Measurements from ENCODE around the gene PRSS36. TPM values are rescaled to one million over a fixed set of nuclear protein-coding genes. Genes with fewer than 3 reads are reported as not detected.

The PRSS36 gene
- total and polyA plus RNA-seq, 9 of the 15 experiments (the other 6 are each of a cell fraction or from before 2014, with no cell fraction given) = 0.09 to 1.2 (median 0.54) TPM; not detected in 2

- TF ChIP-seq GTF2E2 (tag; IDR thresholded peaks at IDR 0.05) = no peak
- no peak for TF ChIP-seq STAT5B (CRISPR knock-in tag; IDR thresholded peaks at IDR 0.05)
- TF ChIP-seq, protein P1, sequence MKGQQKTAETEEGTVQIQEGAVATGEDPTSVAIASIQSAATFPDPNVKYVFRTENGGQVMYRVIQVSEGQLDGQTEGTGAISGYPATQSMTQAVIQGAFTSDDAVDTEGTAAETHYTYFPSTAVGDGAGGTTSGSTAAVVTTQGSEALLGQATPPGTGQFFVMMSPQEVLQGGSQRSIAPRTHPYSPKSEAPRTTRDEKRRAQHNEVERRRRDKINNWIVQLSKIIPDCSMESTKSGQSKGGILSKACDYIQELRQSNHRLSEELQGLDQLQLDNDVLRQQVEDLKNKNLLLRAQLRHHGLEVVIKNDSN (CRISPR knock-in tag; IDR thresholded peaks at IDR 0.05) = no peak
- TF ChIP-seq NUFIP1 (IDR thresholded peaks at IDR 0.05; ENCODE audit: partially characterized antibody) = no peak
- no peak for TF ChIP-seq BRD9 (IDR thresholded peaks at IDR 0.05; ENCODE audit: low read depth, partially characterized antibody)
- no peak for TF ChIP-seq NONO (IDR thresholded peaks at IDR 0.05; ENCODE audit: low read depth in 2 of 2, low read length in 1 of 2)
These were observed 22.7 kb downstream of the PRSS36 start (continued) for GRCh38 chr16:31127182-31127581.

DNA sequence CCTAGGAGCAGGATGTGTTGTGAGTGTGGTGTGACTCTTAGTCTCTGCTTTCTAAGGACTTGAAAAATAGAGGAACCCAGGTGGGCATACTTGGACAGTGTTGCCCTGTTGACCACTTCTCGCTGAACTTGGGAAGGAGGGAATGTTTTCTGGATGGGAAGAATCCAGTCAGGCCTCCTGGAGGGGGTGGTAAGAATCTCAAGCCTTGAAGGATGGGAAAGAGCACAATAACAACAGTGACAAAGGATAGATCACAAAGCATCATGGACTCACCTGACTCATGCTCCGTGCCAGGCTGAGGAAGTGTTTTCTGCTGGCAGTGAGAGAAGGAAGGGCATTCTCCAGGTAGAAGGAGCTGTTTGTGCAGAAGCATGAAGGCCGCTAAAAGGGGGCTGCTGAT is 24.0 kb downstream of the PRSS36 start:
- in situ Hi-C loops (cut with MboI) = no loop called here
- ATAC-seq = no peak
- Histone ChIP-seq H3K4me1 (replicated peaks in 1 of 2; ENCODE audit: control insufficient read depth in 2 of 2, insufficient read depth in 2 of 2, low read length in 2 of 2) (peaks cover 22 to 38% of the 10 kb centered on the region in 2 experiments), H3K27ac (ENCODE audit: extremely low read depth, low read depth, low read length) (no peak overlapping the region), H3K79me2 (ENCODE audit: control insufficient read depth, insufficient read depth, low read length) (no peaks in the 10 kb centered on the region), H3K36me3 (ENCODE audit: control insufficient read depth, insufficient read depth, low read length) (peaks cover 71% of the 10 kb centered on the region), H3K27me3 (ENCODE audit: control insufficient read depth in 2 of 2, insufficient read depth in 2 of 2, low read length in 2 of 2) (no peaks in the 10 kb centered on the region), H3K4me2 (ENCODE audit: insufficient read depth, low read length) (no peak overlapping the region), H3K4me3 (no peak overlapping the region), H3K9ac (ENCODE audit: insufficient read depth in 1 of 2, low read depth in 2 of 2, low read length in 2 of 2) (no peak overlapping the region; a peak in 1 of 4 replicates), H4K20me1 (replicated peaks; ENCODE audit: control insufficient read depth, insufficient read depth, low read length) (no peaks in the 10 kb centered on the region), H2AFZ (ENCODE audit: low read depth, low read length) (no peak overlapping the region), H3K9me3 (replicated peaks; ENCODE audit: control insufficient read depth, insufficient read depth, low read depth, low read length) (no peaks in the 10 kb centered on the region), H3K9me1 (ENCODE audit: control insufficient read depth, insufficient read depth, low read length) (no peaks in the 10 kb centered on the region)
- no peak for DNase-seq (ENCODE audit: extremely low read depth in 1 of 4, low spot score in 3 of 4)
- intact Hi-C loops (cut with micrococcal nuclease) = no loop called here
- POLR2A ChIA-PET = interaction anchor here (1.4 to 5.0 kb wide), 2 partner anchors 8 to 9 kb away, joined by 4 to 44 read pairs; partner anchors contain the start of gene KAT8
- BruUV-seq (replicated peaks) = no TSS peak
- CTCF ChIA-PET (ENCODE audit: low intra/inter-chr PET ratio) = no interaction called here
- 95% methylated on average over 3 of the region's 3 CpGs for WGBS (ENCODE audit: insufficient coverage, low coverage, missing lambda C conversion rate)
- FAIRE-seq = no peak
- peak; percentile 88 for TF ChIP-seq ZFP36 (IDR thresholded peaks at IDR 0.05; ENCODE audit: low read depth, low read length, partially characterized antibody)
- TF ChIP-seq, protein P2, sequence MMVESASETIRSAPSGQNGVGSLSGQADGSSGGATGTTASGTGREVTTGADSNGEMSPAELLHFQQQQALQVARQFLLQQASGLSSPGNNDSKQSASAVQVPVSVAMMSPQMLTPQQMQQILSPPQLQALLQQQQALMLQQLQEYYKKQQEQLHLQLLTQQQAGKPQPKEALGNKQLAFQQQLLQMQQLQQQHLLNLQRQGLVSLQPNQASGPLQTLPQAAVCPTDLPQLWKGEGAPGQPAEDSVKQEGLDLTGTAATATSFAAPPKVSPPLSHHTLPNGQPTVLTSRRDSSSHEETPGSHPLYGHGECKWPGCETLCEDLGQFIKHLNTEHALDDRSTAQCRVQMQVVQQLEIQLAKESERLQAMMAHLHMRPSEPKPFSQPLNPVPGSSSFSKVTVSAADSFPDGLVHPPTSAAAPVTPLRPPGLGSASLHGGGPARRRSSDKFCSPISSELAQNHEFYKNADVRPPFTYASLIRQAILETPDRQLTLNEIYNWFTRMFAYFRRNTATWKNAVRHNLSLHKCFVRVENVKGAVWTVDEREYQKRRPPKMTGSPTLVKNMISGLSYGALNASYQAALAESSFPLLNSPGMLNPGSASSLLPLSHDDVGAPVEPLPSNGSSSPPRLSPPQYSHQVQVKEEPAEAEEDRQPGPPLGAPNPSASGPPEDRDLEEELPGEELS (CRISPR knock-in tag; IDR thresholded peaks at IDR 0.05; ENCODE audit: borderline replicate concordance) = no peak

All from K562 (cell line).